ENCODE data around the gene CDC16.
"Not testable (repeated sequence)": the region's sequence is repeated elsewhere in the genome, so short reads cannot be mapped to it uniquely, and the experiment has no call there.

The CDC16 gene

DNA sequence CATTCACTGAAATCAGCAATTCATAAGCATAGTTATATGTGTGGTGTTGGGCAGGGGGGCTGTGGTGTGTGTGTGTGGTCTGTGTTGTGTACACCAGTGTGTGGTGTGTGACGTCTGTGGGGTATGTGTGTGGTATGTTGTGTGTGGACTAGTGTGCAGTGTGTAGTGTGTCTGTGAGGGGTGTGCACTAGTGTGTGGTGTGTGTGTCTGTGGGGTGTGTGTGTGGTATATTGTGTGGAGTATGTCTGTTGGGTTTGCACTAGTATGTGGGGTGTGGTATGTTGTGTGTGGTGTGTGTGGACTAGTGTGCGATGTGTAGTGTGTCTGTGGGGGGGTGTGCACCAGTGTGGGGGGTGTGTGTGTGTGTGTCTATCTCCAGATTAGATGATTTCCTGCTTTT is 7.2 kb upstream of the CDC16 start:
- DNase-seq (ENCODE audit: low read depth): no peak

DNA sequence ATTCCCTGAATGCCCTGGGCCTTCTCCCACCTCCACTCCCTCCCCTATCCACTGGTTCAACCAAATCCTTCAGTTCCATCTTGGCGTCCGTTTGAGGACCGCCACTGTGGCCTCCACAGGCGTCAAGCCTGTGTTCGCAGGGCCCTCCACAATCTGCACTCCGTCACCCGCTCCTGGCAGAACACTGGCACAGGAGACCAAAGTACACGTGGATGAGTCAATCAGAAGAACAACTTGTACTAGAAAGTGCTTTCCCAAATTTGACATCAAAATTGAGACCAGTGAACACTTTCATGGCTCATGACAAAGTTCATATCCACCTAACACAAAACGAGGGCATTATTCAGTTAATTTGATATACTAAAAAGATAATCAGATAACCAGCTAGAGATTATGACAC is 6.5 kb upstream of the CDC16 start:
- no peak for DNase-seq (ENCODE audit: low read depth)

DNA sequence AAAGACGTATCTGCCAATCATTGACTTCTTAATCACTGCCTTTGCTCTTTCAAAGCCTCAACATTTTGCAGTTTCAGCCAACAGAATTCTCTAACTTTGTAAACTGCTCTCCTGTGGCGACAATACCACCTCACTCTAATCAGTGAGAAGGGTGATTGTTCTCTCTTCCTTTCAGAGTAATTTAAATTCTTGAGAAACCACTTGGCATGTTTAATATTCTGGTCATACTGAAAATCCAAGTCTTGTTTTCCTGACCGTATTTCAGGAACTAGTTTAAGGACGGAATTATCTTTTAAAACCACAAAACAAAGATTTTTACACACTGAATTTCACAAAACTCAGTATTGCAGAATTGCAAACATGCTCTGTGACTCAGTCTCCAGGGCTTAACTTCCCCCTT is 5.2 kb upstream of the CDC16 start:
- DNase-seq (ENCODE audit: low read depth): no peak

DNA sequence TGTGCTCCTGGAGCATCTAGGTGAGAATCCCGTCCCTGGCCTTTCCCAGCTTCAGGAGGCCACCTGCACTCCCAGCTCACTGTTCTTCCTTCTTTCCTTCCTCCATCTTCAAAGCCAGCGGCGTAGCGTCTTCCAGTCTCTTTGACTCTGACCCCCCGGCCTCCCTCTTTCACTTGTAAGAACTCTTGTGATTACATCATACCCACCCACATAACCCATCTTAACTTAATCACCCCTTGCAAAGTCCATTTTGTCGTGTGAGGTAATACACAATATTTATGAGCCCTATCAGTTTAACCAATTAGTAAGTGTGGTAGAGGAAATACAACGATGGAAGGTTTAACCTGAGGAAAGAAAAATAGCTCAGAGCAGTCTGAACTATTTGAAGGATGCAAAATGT is 4.6 kb upstream of the CDC16 start:
- DNase-seq (ENCODE audit: low read depth): no peak

DNA sequence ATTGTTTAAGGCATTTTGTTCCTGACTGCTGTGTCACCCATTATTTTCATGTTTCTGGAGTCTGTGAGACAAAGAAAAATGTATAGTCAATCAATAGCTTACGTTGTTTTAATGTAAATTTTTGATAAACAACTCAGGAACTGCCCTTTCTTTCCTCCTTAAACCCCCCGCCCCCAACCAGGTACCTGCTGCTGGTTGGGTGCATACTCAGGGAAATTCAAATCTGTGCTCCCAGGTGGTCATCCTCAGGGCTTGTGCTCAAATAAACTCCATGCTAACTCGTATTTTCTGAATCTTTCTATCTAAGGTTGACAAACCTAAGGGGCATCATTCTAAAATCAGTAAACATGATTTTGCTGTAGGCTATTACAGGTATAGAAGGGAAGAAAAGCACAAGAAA is 4.1 kb upstream of the CDC16 start:
- no peak for DNase-seq (ENCODE audit: low read depth)

DNA sequence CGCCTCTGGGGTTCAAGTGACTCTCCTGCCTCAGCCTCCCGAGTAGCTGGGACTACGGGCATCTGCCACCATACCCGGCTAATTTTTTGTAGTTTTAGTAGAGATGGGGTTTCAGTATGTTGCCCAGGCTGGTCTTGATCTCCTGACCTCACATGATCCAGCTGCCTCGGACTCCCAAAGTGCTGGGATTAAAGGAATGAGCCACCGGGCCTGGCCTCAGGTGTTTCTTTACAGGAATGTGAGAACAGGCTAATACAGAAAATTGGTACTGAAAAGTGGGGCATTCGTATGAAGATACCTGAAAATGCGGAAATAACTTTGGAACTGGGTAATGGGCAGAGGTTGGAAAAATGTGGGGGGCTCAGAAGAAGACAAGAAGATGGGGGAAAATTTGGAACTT is 2.8 kb upstream of the CDC16 start:
- no peak for DNase-seq (ENCODE audit: low read depth)

DNA sequence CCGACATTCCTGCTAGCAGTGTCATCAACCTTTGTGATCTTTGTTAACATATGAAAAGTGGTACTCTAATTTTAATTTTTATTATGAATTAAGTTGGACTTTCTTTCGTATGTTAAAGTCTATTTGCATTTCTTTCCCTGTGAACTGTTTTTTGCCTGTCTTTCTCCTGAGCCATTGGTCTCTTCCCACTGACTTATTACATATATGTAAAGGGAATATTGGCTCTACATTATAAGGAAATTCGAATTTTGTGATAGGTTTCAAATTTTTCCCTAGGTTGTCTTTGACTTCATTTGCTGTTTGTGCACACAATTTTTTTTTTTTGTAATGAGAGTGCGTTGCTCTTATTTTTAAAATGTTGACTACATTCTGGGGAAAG is 442 bp upstream of the CDC16 start:
- DNase-seq (ENCODE audit: low read depth): no peak

DNA sequence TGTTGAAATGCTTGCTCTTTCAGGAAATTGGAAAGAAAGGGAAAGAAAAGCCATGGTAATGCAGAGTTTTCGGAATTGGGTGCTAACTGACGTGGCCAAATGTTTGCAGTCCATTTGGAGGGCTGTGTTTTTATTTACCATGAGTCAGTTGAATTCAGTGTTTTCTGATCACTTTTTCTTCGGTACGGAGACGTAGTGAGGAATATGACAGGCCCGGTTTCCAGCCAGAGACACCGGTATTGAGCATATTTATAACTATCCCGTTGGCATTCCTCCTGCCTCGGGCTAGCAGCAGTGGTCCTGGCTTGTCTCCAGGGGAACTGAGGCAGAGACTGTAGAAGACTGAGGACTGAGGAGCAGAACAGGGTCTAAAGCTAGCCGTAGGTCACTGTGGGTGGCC is 1.0 kb downstream of the CDC16 start:
- no peak for DNase-seq (ENCODE audit: low read depth)

DNA sequence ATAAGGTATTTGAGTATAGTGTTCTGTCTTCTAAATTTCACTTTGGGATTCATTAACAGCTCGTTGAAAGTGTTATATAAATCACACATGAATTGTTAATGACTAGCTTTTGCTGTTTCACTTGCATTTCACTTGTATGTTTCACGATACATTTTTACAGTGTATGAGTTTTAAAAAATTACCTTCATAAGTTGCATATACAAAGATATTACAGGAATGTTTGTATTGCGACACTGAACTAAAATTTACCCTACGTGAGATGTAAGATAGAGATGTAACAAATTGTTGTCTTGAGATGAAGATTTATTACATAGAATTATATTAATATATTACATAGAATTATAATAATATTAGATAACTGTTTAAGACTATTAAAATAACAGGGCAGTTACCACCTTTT is 1.5 kb downstream of the CDC16 start:
- DNase-seq (ENCODE audit: low read depth): no peak

DNA sequence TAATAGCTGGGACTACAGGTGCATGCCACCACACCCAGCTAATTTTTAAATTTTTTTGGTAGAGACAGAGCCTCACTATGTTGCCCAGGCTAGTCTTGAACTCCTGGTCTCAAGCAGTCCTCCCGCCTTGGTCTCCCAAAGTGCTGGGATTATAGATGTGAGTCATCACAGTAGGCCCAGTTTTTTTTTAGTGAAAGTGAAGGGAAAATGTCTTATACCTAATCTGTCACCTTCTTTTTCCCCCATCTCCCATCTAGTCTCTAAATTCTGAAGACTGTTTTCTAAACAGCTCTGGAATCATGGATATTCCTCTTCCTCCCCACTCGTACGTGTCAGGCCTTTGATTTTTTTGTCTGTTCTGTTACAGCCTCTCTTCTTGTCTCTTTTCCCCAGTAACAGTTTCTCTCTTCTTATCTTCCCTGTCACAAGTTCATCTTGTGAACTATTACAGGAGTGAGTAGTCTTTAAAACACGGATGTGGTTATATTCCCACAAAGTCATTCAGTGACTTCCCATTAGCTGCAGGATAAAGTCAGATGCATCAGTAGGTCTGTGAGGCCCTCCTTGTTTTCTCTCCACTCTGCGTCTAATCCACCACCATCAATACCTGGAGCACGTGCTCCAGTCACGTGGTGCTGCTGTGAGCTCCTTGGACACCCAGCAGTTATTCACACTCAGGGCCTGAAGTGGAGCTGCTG is 2.9 kb downstream of the CDC16 start:
- DNase-seq (ENCODE audit: low read depth): no peak

DNA sequence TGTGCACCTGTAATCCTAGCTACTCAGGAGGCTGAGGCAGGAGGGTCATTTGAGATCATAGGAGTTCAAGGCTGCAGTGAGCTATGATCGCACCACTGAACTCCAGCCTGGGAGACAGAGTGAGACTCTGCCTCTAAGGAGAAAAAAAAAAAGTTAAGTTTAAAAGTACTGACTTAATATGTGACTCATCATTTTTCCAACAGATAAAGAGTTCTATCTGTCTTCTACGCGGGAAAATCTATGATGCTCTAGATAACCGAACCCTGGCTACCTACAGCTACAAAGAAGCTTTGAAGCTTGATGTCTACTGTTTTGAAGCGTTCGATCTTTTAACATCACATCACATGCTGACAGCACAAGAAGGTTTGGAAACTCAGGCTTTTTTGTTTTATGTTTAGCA is 7.2 kb downstream of the CDC16 start:
- DNase-seq (ENCODE audit: low read depth): no peak

DNA sequence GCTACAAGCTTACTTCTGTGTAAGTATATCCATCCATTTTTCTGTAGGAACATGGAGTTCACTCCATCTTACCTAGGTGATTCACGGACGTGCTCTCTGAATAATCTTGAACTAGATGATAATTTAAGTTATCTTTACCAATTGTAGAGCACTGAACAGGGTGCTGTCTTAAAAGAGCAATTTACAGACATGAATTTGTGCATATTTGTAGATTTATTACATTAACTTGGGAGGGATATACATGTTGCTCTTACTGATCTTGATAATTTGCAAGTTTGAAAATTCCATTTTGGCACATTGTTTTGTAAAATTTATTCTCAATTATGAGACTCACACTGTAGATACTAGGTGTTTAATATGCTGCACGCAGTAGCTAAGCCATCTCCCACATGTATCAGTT is 9.3 kb downstream of the CDC16 start:
- DNase-seq (ENCODE audit: low read depth): no peak

DNA sequence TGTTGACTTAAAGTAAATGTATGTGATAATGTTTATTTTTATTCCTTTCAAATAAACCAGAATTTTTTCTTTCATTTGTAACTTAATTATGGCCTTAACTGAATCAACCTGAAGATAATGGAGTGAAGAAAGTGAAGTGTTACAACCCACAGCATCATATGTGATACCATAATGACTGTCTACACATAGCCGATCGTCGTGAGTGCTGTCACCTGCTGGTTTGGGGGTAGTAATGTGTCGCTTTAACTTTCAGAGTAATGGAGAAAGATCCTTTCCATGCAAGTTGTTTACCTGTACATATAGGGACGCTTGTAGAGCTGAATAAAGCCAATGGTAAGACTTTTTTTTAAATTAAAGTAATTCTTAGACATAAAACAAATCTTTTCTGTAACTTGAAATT is 9.9 kb downstream of the CDC16 start:
- no peak for DNase-seq (ENCODE audit: low read depth)

DNA sequence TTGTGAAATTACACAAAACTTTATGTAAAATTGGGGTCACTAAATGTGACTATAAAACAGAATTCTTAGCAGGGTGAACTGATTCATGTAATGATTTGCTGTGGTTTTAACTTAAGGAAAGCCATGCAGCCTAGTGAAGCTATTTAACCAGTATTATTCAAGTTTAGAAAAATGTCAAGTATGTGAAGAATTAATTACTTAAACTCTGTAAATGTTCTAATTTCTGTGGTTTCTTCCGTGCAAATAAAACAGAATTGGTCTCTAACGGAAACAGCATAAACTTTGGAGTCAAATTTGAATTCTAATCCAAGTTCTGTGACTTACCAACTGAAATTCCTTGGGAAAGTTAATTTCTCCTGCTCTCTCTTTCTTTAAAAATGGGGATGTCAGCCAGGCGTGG is 13.3 kb downstream of the CDC16 start:
- no peak for DNase-seq (ENCODE audit: low read depth)

DNA sequence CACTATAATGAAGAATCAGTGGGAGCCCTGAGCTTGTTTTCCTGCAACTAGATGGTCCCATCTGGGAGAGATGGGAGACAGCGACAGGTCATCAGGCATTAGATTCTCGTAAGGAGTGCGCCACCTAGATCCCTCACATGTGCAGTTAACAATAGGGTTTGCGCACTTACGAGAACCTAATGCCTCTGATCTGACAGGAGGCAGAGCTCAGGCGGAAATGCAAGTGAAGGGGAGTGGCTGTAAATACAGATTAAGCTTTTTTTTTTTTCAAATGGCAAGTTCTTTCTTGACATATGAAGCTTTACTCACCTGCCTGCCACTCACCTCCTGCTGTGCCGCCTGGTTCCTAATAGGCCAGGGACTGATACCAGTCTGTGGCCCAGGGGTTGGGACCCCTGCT is 14.4 kb downstream of the CDC16 start:
- DNase-seq (ENCODE audit: low read depth): no peak

DNA sequence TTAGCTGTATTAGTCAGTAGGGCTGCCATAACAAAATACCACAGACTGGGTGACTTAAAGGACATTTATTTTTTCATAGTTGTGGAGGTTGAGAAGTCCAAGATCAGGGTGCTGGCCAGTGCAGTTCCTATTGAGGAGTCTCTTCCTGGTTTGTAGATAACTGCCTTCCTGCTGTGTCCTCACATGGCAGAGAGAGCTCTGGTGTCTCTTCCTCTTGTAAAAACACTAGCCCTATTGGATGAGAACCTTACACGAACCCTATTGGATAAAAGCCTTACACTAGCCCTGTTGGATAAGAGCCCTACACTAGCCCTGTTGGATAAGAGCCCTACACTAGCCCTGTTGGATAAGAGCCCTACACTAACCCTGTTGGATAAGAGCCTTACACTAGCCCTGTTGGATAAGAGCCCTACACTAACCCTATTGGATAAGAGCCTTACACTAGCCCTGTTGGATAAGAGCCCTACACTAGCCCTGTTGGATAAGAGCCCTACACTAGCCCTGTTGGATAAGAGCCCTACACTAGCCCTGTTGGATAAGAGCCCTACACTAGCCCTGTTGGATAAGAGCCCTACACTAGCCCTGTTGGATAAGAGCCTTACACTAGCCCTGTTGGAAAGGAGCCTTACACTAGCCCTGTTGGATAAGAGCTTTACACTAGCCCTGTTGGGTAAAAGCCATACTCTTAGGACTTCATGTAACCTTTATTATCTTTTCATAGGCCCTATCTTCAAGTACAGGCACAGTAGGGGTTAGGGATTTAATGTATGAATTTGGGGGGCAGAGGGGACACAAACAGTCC is 17.1 kb downstream of the CDC16 start:
- DNase-seq (ENCODE audit: low read depth): not testable (repeated sequence)

DNA sequence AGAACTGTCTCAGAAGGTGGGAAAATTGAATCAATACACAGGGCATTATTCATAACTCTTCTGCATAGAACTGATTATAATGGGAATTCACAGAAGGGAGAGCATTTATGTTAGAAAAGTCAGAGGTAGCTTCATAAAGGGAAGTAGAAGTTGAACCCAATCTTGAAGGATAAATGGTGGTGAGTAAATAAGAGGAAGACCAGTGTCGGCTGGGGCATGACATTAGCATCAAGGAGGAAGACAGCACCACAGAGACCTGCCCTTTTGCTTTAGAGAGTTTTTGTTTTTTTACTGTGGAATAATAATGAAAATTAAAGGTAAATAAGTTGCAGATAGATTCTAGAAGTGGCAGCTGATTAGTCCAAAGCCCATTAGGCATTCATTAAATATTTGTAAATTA is 21.9 kb downstream of the CDC16 start:
- DNase-seq (ENCODE audit: low read depth): no peak

DNA sequence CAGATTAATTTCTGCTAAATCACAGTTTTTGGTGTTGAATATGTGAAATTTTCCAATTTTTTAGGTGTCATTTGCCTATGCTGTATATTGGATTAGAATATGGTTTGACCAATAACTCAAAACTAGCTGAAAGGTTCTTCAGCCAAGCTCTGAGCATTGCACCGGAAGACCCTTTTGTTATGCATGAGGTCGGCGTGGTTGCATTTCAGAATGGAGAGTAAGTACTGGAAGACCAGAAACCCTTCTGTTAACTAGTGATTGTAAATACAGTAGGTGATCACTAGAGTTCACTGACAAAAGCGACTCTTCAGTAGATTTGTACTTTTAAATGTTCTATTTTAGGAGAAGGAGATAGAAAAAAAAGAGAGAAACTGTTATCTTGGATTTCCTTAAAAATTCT is 22.3 kb downstream of the CDC16 start:
- no peak for DNase-seq (ENCODE audit: low read depth)

DNA sequence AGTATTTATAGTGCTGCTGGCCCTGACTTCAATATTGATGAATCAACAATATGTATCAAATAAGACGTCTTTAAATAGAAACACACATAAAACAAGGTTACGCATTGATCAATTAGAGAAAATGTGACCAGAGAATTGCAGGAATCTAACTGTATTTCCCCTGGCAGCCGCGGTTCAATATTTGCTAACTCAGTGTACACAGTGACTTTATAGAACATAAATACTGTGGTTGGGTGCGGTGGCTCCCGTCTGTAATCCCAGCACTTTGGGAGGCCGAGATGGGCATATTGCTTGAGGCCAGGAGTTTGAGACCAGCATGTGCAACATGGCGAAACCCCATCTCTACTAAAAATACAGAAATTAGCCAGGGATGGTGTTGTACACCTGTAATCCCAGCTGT is 23.9 kb downstream of the CDC16 start:
- DNase-seq (ENCODE audit: low read depth): no peak

DNA sequence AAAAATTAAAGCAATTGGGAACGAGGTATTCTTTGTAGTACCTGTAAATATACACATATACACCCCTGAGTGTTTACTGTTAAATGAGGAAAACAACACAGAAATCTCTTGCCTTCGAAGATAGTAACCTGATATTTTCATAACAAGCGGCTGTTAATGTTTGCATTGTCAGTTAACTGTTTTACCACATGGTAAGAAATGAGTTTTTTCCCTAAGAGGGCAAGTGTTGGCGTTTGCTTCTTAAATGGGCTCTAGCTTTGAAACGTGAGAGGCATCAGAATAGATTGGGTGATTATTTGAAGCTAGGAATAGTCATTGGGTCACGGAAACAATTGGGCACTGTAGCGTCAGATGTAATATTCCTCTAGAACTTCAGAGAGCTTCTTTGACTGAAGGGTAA is 24.7 kb downstream of the CDC16 start:
- DNase-seq (ENCODE audit: low read depth): no peak

DNA sequence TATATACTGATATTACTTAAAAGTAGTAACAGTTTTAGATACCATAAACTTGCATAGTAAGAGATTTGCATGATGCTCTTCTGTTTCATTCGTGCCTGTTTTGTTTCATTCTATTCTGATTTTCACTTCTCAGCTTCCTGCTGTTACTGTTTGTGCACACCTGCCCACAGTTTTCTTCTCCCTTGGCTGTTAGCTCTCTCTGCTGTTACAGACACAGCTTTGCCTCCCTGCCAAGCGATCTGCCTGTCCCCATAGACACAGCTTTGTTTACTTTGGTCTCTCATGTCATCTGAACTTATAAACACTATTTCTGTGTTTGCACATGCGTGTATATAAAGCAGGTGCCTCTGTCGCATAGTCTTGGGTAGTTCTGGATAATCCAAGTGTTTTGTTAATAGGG is 25.3 kb downstream of the CDC16 start:
- DNase-seq (ENCODE audit: low read depth): no peak

DNA sequence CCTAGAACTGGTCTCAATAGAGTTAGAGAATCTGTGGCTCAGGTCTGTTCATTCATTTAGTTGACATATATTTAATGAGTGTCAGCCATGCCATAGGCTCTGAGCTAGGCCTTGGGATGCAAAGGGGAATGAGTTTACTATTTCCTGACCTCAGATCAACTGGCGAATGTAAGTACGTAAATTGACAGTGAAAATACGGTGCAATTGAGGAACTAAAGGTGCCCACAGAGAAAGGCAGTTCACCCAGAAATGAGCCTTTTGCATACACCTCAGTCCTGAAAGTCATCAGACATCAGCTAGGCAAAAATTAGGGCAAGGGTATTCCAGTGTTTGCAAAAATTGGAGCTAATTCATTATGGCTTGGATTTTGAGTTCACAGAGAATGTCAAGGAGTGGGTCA is 26.1 kb downstream of the CDC16 start:
- DNase-seq (ENCODE audit: low read depth): no peak

DNA sequence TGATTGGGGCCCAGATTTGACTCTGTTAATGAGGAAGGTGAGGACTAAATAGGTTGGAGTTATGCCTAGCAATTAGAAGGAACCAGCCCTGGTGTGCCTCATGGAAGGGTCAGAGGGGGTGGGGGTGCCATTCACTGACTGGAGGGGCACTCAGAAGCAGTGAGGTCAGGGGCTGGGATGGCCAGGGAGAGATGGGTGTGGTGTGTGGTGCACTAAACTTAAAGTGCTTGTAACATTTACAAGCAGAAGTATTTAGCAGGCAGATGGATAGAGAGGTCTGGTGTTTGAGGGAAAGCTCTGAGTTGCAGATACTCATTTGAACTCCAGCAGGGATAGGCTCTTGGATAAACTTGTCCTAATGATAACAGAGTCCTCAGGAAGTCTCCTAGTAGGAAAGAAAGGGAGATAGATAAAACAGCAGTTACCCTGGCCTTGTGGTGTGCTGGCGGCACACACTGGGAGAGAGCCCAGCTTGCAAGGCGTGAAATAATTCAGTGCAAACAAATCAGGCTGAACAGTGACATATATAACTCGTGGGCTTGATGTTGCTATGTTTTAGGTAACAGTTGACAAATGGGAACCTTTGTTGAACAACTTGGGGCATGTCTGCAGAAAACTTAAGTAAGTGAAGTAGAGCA is 26.8 kb downstream of the CDC16 start:
- no peak for DNase-seq (ENCODE audit: low read depth)

DNA sequence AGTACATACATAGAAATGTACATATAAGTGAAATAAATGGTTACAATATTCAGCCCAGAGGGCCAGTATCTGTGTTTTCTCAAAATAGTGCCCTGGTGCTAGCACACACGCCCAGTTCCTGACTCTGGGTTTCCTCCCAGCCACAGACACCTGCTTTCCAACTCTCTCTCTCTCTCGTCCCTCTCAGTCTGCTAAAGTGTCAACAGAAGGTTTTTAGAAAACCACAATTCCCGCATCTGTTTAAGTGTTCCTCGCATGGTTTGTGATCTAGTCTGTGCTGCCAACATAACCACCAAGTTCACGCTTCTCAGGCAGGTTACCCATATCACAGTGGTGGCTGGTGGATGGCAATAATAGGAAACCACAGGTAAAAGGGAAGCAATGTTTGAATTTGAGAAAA is 28.9 kb downstream of the CDC16 start:
- DNase-seq (ENCODE audit: low read depth): no peak

Measured in stimulated activated CD8-positive, alpha-beta memory T cell treated with anti-CD3 and anti-CD28 coated beads, Interleukin-15, amount 100 ng/mL, for 24 hours (primary cell).